Endodermal cell (in vitro differentiated cells): Measurements from ENCODE around the gene ADRB2. TPM values are rescaled to one million over a fixed set of nuclear protein-coding genes. Genes with fewer than 3 reads are reported as not detected.
A peak's percentile ranks its signal among the peaks of the same experiment; 100 is the strongest.

Source experiments
- DNase-seq: peaks from one replicate; pipeline ENCODE4 v3.0.0-alpha.2; 2017
- H3K27ac ChIP-seq: 2 replicates; pipeline ENCODE4 v1.5.1; 2013; ENCODE audit warnings: mild to moderate bottlenecking, low read depth, low read length, moderate library complexity
- H3K27me3 ChIP-seq: 2 replicates; pipeline ENCODE4 v1.6.1; 2013; ENCODE audit warnings: mild to moderate bottlenecking, low read length, moderate library complexity; ENCODE audit not compliant: insufficient read depth, control insufficient read depth, poor library complexity, severe bottlenecking
- H3K36me3 ChIP-seq: 2 replicates; pipeline ENCODE4 v1.7.0; 2013; ENCODE audit warnings: mild to moderate bottlenecking, low read length, moderate library complexity; ENCODE audit not compliant: control insufficient read depth, insufficient read depth
- H3K4me1 ChIP-seq: one replicate; pipeline ENCODE4 v1.7.0; 2013; ENCODE audit warnings: low read length; ENCODE audit not compliant: control insufficient read depth, insufficient read depth
- H3K4me3 ChIP-seq: 2 replicates; pipeline ENCODE4 v1.5.1; 2013; ENCODE audit warnings: mild to moderate bottlenecking, low read length, moderate library complexity
- H3K9ac ChIP-seq: 2 replicates; pipeline ENCODE4 v1.6.1; 2013; ENCODE audit warnings: mild to moderate bottlenecking, low read length, moderate library complexity; ENCODE audit not compliant: poor library complexity, severe bottlenecking; ENCODE audit errors: extremely low read depth
- H3K9me3 ChIP-seq: 2 replicates; pipeline ENCODE4 v1.6.1; 2013; ENCODE audit warnings: mild to moderate bottlenecking, low read length, moderate library complexity; ENCODE audit not compliant: control insufficient read depth
- H3K27ac Mint-ChIP-seq: 2 replicates; pipeline ENCODE4 v1.8.0; 2020; ENCODE audit warnings: mixed read lengths
- H3K27me3 Mint-ChIP-seq: 2 replicates; pipeline ENCODE4 v1.8.0; 2021; ENCODE audit warnings: mild to moderate bottlenecking, mixed read lengths; ENCODE audit not compliant: insufficient read depth
- H3K36me3 Mint-ChIP-seq: 2 replicates; pipeline ENCODE4 v1.8.0; 2020; ENCODE audit warnings: low read depth, mixed read lengths
- H3K4me1 Mint-ChIP-seq: 2 replicates; pipeline ENCODE4 v1.8.0; 2020; ENCODE audit warnings: mixed read lengths
- H3K4me3 Mint-ChIP-seq: 2 replicates; pipeline ENCODE4 v1.8.0; 2020; ENCODE audit warnings: mild to moderate bottlenecking, moderate library complexity, mixed read lengths
- H3K9me3 Mint-ChIP-seq: 2 replicates; pipeline ENCODE4 v1.8.0; 2020; ENCODE audit warnings: mild to moderate bottlenecking, mixed read lengths
- WGBS, 2 experiments: methylation state at CpG; one replicate each; pipeline versions ENCODE4 v1.1.5 to v1.1.7; 2013; ENCODE audit warnings: missing lambda C conversion rate in 2 of 2, mixed read lengths in 1 of 2; ENCODE audit not compliant: insufficient coverage in 1 of 2, insufficient read length in 1 of 2; 5-methylcytosine and 5-hydroxymethylcytosine counted together
- total RNA-seq, 2 donors: library from RNA; stranded (reverse); fragmentation: NEBNext Ultra II Directional in 1 of 2; extraction: Animal tissue kit (Norgen Biotek cat#: 25700) in 1 of 2; gene quantifications; 2 replicates in 1 of 2; 3 replicates in 1 of 2; pipeline ENCODE4 v1.2.1, GENCODE V29; 2021
- TF ChIP-seq, protein P1 (sequence below): fragments of 200-600 bp; sonication (generic); conservative IDR thresholded peaks from 2 replicates; pipeline ENCODE4 v1.5.0; 2021; ENCODE audit warnings: antibody characterized with exemption, mild to moderate bottlenecking

The ADRB2 gene
- total RNA-seq, 2 donors from 2014 or later: 0.20 to 0.42 TPM

DNA sequence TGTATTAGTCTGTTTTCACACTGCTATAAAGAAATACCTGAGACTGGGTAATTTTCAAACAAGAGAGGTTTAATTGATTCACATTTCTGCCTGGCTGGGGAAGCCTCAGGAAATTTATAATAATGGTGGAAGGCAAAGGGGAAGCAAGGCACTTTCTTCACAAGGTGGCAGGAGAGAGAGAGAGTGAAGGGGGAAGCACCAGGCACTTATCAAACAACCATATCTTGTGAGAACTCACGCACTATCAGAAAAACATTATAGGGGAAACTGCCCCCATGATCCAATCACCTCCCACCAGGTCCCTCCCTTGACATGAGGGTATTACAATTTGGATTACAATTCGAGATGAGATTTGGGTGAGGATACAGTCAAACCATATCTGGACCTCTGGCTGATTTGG is 34.7 kb downstream of the ADRB2 start:
- H3K9me3 ChIP-seq: no peaks in the 10 kb centered on the region
- Mint-ChIP-seq H3K4me1 (peaks cover 12% of the 10 kb centered on the region), H3K36me3 (no peaks in the 10 kb centered on the region), H3K9me3 (no peaks in the 10 kb centered on the region), H3K27me3 (peaks cover 19% of the 10 kb centered on the region), H3K27ac (no peak overlapping the region), H3K4me3 (no peak overlapping the region)
- no peaks in the 10 kb centered on the region for H3K4me1 ChIP-seq
- H3K36me3 ChIP-seq: no peaks in the 10 kb centered on the region
- no peak for DNase-seq
- WGBS, 2 experiments: 80% methylated on average over 2 of the region's 2 CpGs; no CpG with 5 or more reads in 1 of the 2 experiments
- TF ChIP-seq, protein P1, sequence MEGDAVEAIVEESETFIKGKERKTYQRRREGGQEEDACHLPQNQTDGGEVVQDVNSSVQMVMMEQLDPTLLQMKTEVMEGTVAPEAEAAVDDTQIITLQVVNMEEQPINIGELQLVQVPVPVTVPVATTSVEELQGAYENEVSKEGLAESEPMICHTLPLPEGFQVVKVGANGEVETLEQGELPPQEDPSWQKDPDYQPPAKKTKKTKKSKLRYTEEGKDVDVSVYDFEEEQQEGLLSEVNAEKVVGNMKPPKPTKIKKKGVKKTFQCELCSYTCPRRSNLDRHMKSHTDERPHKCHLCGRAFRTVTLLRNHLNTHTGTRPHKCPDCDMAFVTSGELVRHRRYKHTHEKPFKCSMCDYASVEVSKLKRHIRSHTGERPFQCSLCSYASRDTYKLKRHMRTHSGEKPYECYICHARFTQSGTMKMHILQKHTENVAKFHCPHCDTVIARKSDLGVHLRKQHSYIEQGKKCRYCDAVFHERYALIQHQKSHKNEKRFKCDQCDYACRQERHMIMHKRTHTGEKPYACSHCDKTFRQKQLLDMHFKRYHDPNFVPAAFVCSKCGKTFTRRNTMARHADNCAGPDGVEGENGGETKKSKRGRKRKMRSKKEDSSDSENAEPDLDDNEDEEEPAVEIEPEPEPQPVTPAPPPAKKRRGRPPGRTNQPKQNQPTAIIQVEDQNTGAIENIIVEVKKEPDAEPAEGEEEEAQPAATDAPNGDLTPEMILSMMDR: peak; percentile 28
- H3K27ac ChIP-seq: no peak overlapping the region
- H3K27me3 ChIP-seq: peaks cover 16% of the 10 kb centered on the region
- H3K9ac ChIP-seq: no peak overlapping the region
- H3K4me3 ChIP-seq: no peak overlapping the region

DNA sequence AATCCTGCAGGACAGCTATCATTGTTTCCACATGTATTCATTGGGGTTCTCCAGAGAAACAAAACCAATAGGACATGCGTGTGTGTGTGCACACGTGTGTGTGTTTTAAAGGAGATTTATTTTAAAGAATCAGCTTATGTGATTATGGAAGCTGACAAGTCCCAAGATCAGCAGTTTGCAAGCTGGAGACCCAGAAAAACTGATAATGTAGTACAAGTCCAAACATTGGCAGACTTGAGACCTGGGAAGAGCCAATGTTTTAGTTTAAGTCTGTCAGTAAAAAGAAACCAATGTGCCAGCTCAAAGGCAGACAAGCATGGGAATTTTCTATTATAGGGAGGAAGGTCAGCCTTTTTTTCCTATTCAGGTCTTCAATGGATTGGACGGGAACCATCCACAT is 35.3 kb downstream of the ADRB2 start:
- Histone ChIP-seq H3K4me1 (no peaks in the 10 kb centered on the region), H3K27me3 (peaks cover 21% of the 10 kb centered on the region), H3K4me3 (no peak overlapping the region), H3K9me3 (no peaks in the 10 kb centered on the region), H3K36me3 (no peaks in the 10 kb centered on the region), H3K9ac (no peak overlapping the region), H3K27ac (no peak overlapping the region)
- Mint-ChIP-seq H3K27me3 (peaks cover 19% of the 10 kb centered on the region), H3K4me3 (no peak overlapping the region), H3K27ac (no peak overlapping the region), H3K36me3 (no peaks in the 10 kb centered on the region), H3K9me3 (no peaks in the 10 kb centered on the region), H3K4me1 (peaks cover 12% of the 10 kb centered on the region)
- TF ChIP-seq, protein P1: no peak
- WGBS, 2 experiments: 94 to 96% methylated on average over 3 of the region's 3 CpGs
- no peak for DNase-seq

DNA sequence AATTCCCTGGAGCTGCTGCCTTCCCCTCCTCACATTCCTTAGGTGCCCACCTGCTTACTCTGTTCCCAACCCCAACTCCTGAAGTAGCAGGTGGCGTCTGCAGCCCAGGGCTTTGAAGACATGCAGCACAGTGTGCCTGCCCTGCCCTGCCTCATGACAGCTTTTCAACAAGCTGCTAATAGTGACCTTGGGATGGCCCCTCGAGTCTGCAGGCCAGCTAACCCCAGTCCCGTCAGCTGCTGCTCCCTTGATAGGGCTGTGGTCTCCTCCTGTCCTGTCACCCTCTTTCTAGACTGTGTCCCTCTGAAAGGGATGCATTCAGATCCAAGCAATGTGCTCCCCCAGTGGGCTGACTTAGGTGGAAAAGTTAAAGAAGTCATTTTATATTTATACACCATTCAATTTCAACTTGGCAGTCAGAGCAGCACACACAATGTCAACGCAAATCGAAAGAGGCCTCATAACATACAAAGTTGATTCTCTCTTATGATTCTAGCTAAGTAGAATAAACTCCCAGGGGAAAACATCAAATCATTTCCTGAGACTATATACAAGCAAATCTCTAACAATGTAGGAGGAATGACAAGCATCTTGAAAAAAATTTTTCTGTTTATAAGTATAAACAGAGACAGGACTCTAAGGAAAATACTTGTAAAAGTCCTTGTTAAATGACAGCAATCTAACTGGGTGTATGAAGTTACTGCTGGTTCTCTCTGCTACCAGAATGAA is 37.9 kb downstream of the ADRB2 start:
- 87 to 100% methylated on average over 1 to 5 of the region's 5 CpGs for WGBS, 2 experiments
- no peak for DNase-seq
- H3K27ac ChIP-seq: no peak overlapping the region
- no peaks in the 10 kb centered on the region for H3K9me3 Mint-ChIP-seq
- TF ChIP-seq, protein P1: no peak
- H3K36me3 Mint-ChIP-seq: no peaks in the 10 kb centered on the region
- H3K4me1 Mint-ChIP-seq: peaks cover 3% of the 10 kb centered on the region
- no peak overlapping the region for H3K9ac ChIP-seq
- H3K4me1 ChIP-seq: no peaks in the 10 kb centered on the region
- H3K9me3 ChIP-seq: no peaks in the 10 kb centered on the region
- H3K36me3 ChIP-seq: no peaks in the 10 kb centered on the region
- H3K27me3 Mint-ChIP-seq: peaks cover 17% of the 10 kb centered on the region
- peaks cover 21% of the 10 kb centered on the region for H3K27me3 ChIP-seq
- H3K27ac Mint-ChIP-seq: no peak overlapping the region
- H3K4me3 Mint-ChIP-seq: no peak overlapping the region
- H3K4me3 ChIP-seq: no peak overlapping the region
